ENCODE data around the gene CCNF.

DNA sequence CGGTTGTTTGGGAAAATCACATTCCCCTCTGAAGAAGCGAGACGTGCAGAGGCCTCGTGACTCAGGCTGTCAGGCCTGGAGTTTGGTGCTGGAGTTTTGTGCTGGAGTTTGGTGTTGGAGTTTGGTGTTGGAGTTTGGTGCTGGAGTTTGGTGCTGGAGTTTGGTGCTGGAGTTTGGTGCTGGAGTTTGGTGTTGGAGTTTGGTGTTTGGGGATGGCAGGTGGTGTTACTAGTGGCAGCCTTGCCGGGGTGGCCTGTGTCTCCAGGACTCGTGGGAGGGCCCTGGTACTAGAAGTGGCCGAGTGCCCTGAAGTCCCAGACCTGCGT is 58.2 kb downstream of the CCNF start:
- TF ChIP-seq, protein P1, sequence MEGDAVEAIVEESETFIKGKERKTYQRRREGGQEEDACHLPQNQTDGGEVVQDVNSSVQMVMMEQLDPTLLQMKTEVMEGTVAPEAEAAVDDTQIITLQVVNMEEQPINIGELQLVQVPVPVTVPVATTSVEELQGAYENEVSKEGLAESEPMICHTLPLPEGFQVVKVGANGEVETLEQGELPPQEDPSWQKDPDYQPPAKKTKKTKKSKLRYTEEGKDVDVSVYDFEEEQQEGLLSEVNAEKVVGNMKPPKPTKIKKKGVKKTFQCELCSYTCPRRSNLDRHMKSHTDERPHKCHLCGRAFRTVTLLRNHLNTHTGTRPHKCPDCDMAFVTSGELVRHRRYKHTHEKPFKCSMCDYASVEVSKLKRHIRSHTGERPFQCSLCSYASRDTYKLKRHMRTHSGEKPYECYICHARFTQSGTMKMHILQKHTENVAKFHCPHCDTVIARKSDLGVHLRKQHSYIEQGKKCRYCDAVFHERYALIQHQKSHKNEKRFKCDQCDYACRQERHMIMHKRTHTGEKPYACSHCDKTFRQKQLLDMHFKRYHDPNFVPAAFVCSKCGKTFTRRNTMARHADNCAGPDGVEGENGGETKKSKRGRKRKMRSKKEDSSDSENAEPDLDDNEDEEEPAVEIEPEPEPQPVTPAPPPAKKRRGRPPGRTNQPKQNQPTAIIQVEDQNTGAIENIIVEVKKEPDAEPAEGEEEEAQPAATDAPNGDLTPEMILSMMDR (conservative IDR thresholded peaks at IDR 0.05), result no peak
- no peak for TF ChIP-seq ZFX (IDR thresholded peaks at IDR 0.05)
